PFSK-1 (cell line): Measurements from ENCODE around the gene NTRK1.

Source experiments
- POLR2AphosphoS5 ChIP-seq: IDR thresholded peaks from 2 replicates; pipeline ENCODE4 v1.6.1; 2012; ENCODE audit warnings: low read depth, mild to moderate bottlenecking, control low read depth, low read length, moderate library complexity
- TAF1 ChIP-seq: IDR thresholded peaks from 2 replicates; pipeline ENCODE4 v1.6.1; 2012; ENCODE audit warnings: low read length, control low read depth, borderline replicate concordance; ENCODE audit not compliant: insufficient read depth

- TF ChIP-seq TAF1 (no peak), POLR2AphosphoS5 (no peak)
Observed at GRCh38 chr1:156879876-156880275, 19.2 kb downstream of the NTRK1 start.
